ENCODE data around the gene SERPINB10.

SERPINB10 gene

GRCh38 chr18:63868546-63868945 lies 39.2 kb upstream of the SERPINB10 start:
- no peak for DNase-seq (ENCODE audit: low read depth)
- H3K4me3 ChIP-seq (ENCODE audit: low read depth, low read length): no peak overlapping the region
- TF ChIP-seq MYC (IDR thresholded peaks at IDR 0.05; ENCODE audit: low read depth, low read length) (no peak), POLR2A (IDR thresholded peaks at IDR 0.05; ENCODE audit: extremely low read depth, insufficient read length) (no peak), MAX (IDR thresholded peaks at IDR 0.05; ENCODE audit: low read depth, low read length) (no peak)

GRCh38 chr18:63869374-63869773 lies 38.4 kb upstream of the SERPINB10 start:
- no peak for DNase-seq (ENCODE audit: low read depth)
- no peak overlapping the region for H3K4me3 ChIP-seq (ENCODE audit: low read depth, low read length)
- TF ChIP-seq CTCF (IDR thresholded peaks at IDR 0.05; ENCODE audit: low read depth, low read length): no peak
- no peak for TF ChIP-seq MYC (IDR thresholded peaks at IDR 0.05; ENCODE audit: low read depth, low read length)
- no peak for TF ChIP-seq MAX (IDR thresholded peaks at IDR 0.05; ENCODE audit: low read depth, low read length)
- no peak for TF ChIP-seq POLR2A (IDR thresholded peaks at IDR 0.05; ENCODE audit: extremely low read depth, insufficient read length)

GRCh38 chr18:63869851-63870250 lies 37.9 kb upstream of the SERPINB10 start:
- TF ChIP-seq MYC (IDR thresholded peaks at IDR 0.05; ENCODE audit: low read depth, low read length) (no peak), MAX (IDR thresholded peaks at IDR 0.05; ENCODE audit: low read depth, low read length) (no peak), CTCF (IDR thresholded peaks at IDR 0.05; ENCODE audit: low read depth, low read length) (no peak), POLR2A (IDR thresholded peaks at IDR 0.05; ENCODE audit: extremely low read depth, insufficient read length) (no peak)
- no peak for DNase-seq (ENCODE audit: low read depth)
- H3K4me3 ChIP-seq (ENCODE audit: low read depth, low read length): no peak overlapping the region

- no peak overlapping the region for H3K4me3 ChIP-seq (ENCODE audit: low read depth, low read length)
- DNase-seq (ENCODE audit: low read depth): no peak
- TF ChIP-seq POLR2A (IDR thresholded peaks at IDR 0.05; ENCODE audit: extremely low read depth, insufficient read length) (no peak), MYC (IDR thresholded peaks at IDR 0.05; ENCODE audit: low read depth, low read length) (no peak), CTCF (IDR thresholded peaks at IDR 0.05; ENCODE audit: low read depth, low read length) (no peak), MAX (IDR thresholded peaks at IDR 0.05; ENCODE audit: low read depth, low read length) (no peak)
These were observed 35.9 kb upstream of the SERPINB10 start for GRCh38 chr18:63871836-63872235.

- TF ChIP-seq MAX (IDR thresholded peaks at IDR 0.05; ENCODE audit: low read depth, low read length): no peak
- TF ChIP-seq POLR2A (IDR thresholded peaks at IDR 0.05; ENCODE audit: extremely low read depth, insufficient read length): no peak
- no peak for TF ChIP-seq CTCF (IDR thresholded peaks at IDR 0.05; ENCODE audit: low read depth, low read length)
- TF ChIP-seq MYC (IDR thresholded peaks at IDR 0.05; ENCODE audit: low read depth, low read length): no peak
- DNase-seq (ENCODE audit: low read depth): no peak
These were observed 35.2 kb upstream of the SERPINB10 start for GRCh38 chr18:63872586-63872985.

GRCh38 chr18:63878343-63878742 lies 29.4 kb upstream of the SERPINB10 start:
- no peak overlapping the region for H3K4me3 ChIP-seq (ENCODE audit: low read depth, low read length)
- TF ChIP-seq CTCF (IDR thresholded peaks at IDR 0.05; ENCODE audit: low read depth, low read length): no peak
- no peak for TF ChIP-seq MAX (IDR thresholded peaks at IDR 0.05; ENCODE audit: low read depth, low read length)
- TF ChIP-seq MYC (IDR thresholded peaks at IDR 0.05; ENCODE audit: low read depth, low read length): no peak
- no peak for TF ChIP-seq POLR2A (IDR thresholded peaks at IDR 0.05; ENCODE audit: extremely low read depth, insufficient read length)
- peak; percentile 73 for DNase-seq (ENCODE audit: low read depth)

More at GRCh38 chr18:63872586-63872985, 35.2 kb upstream of the SERPINB10 start:
- no peak overlapping the region for H3K4me3 ChIP-seq (ENCODE audit: low read depth, low read length)

Data from NB4 (cell line).